ENCODE data around the gene ITFG1.

GRCh38 chr16:47488051-47488450, 27.2 kb upstream of the ITFG1 start:
- TF ChIP-seq CTCF (IDR thresholded peaks at IDR 0.05) (no peak), EP300 (IDR thresholded peaks at IDR 0.05) (no peak)

Measured in stomach (tissue), 4 donors.